K562 (cell line): Measurements from ENCODE around the gene DENND2A. TPM values are rescaled to one million over a fixed set of nuclear protein-coding genes. Genes with fewer than 3 reads are reported as not detected.

ENCODE experiments used
- CEBPZ ChIP-seq: fragments of 150-350 bp; IDR thresholded peaks from 2 replicates; pipeline ENCODE4 v1.6.1; 2014; ENCODE audit warnings: low read depth, mild to moderate bottlenecking, low read length, borderline replicate concordance
- HCFC1 ChIP-seq: IDR thresholded peaks from 2 replicates; pipeline ENCODE4 v1.6.1; 2012; ENCODE audit warnings: low read depth, low read length, improper control_type of control experiment
- SRF ChIP-seq, 2 experiments: fragments of 250-450, 450-650 bp in 1 of 2; sonication (Bioruptor Pico) in 1 of 2; sonication (generic) in 1 of 2; formaldehyde crosslinking; IDR thresholded peaks; 2 replicates each; pipeline versions ENCODE4 v1.5.0 to v1.5.1; 2020 to 2022; ENCODE audit warnings: mild to moderate bottlenecking in 1 of 2, missing genetic modification reagents in 1 of 2
- ZBTB7A ChIP-seq: IDR thresholded peaks from 2 replicates; pipeline ENCODE4 v1.6.1; 2011; ENCODE audit warnings: low read depth, mild to moderate bottlenecking, low read length, moderate library complexity, borderline replicate concordance; ENCODE audit not compliant: control insufficient read depth
- ZMIZ1 ChIP-seq, 2 experiments: fragments of 150-350 bp in 1 of 2; IDR thresholded peaks; 2 replicates each; pipeline ENCODE4 v1.6.1; 2012 to 2016; ENCODE audit warnings: low read depth in 2 of 2, low read length in 2 of 2, mild to moderate bottlenecking in 1 of 2, moderate library complexity in 1 of 2
- polyA plus RNA-seq, 8 experiments: library from polyadenylated mRNA; depleted of rRNA in 4 of 8; stranded (reverse) in 5 of 8; unstranded in 3 of 8; fragments of >200 nt; fragmentation: Nextera tagmentation in 2 of 8; fragmentation: Illumina TruSeq in 1 of 8; extraction: Ambion mirVana in 2 of 8; extraction: Trizol in 1 of 8; gene quantifications; 2 replicates each; pipeline versions ENCODE4 v1.2.1 to v1.2.3, GENCODE V29; 2011 to 2014; ENCODE audit warnings: inconsistent platforms in 1 of 8, missing spikeins in 1 of 8
- total RNA-seq, 7 experiments: library from RNA; depleted of rRNA in 6 of 7; stranded (reverse); fragments of >200 nt in 6 of 7; fragmentation: Illumina TruSeq in 2 of 7; extraction: Trizol in 2 of 7; gene quantifications; 2 replicates each; pipeline versions ENCODE4 v1.2.1 to v1.2.3, GENCODE V29; 2011 to 2021; ENCODE audit warnings: low replicate concordance in 1 of 7

The DENND2A gene
- total and polyA plus RNA-seq, 9 of the 15 experiments (the other 6 are each of a cell fraction or from before 2014, with no cell fraction given) = not detected

GRCh38 chr7:140673774-140674155 is 33.2 kb upstream of the DENND2A start (continued):
- TF ChIP-seq CEBPZ (no peak), ZMIZ1 (IDR thresholded peaks at IDR 0.05; ENCODE audit: low read depth in 2 of 2, low read length in 2 of 2) (no peak), ZBTB7A (no peak), HCFC1 (no peak), SRF (CRISPR knock-in tag; IDR thresholded peaks at IDR 0.05) (no peak)
